ENCODE measurements around the gene MIF4GD. TPM values are rescaled to one million over a fixed set of nuclear protein-coding genes. Genes with fewer than 3 reads are reported as not detected.

MIF4GD gene
- total RNA-seq, 1 donor from 2014 or later, result 19.0 TPM

- Mint-ChIP-seq H3K27ac (ENCODE audit: unreplicated experiment) (peak overlapping the region; percentile 30), H3K4me3 (ENCODE audit: unreplicated experiment) (peak overlapping the region; percentile 76), H3K27me3 (ENCODE audit: low read depth) (no peaks in the 10 kb centered on the region), H3K36me3 (ENCODE audit: low read depth) (peaks cover 3% of the 10 kb centered on the region), H3K9me3 (ENCODE audit: low read depth) (no peaks in the 10 kb centered on the region), H3K4me1 (ENCODE audit: low read depth) (peaks cover 21% of the 10 kb centered on the region)
- no peak for TF ChIP-seq CTCF (IDR thresholded peaks at IDR 0.05)
- no peak for DNase-seq (ENCODE audit: low spot score)
Observed at GRCh38 chr17:75271955-75272847, 1.2 kb upstream of the MIF4GD start.

- H3K4me1 Mint-ChIP-seq (ENCODE audit: low read depth), result peaks cover 20% of the 10 kb centered on the region
- no peaks in the 10 kb centered on the region for H3K27me3 Mint-ChIP-seq (ENCODE audit: low read depth)
- peak; percentile 82 for TF ChIP-seq CTCF (IDR thresholded peaks at IDR 0.05)
- H3K4me3 Mint-ChIP-seq (ENCODE audit: unreplicated experiment), result peak overlapping the region; percentile 76
- H3K9me3 Mint-ChIP-seq (ENCODE audit: low read depth), result no peaks in the 10 kb centered on the region
- peaks cover 5% of the 10 kb centered on the region for H3K36me3 Mint-ChIP-seq (ENCODE audit: low read depth)
- H3K27ac Mint-ChIP-seq (ENCODE audit: unreplicated experiment), result peak overlapping the region; percentile 30
- DNase-seq (ENCODE audit: low spot score), result no peak
Observed at GRCh38 chr17:75271233-75271954, 363 bp upstream of the MIF4GD start.

- H3K9me3 Mint-ChIP-seq (ENCODE audit: low read depth), result no peaks in the 10 kb centered on the region
- no peaks in the 10 kb centered on the region for H3K27me3 Mint-ChIP-seq (ENCODE audit: low read depth)
- H3K27ac Mint-ChIP-seq (ENCODE audit: unreplicated experiment), result peak overlapping the region; percentile 91
- peaks cover 20% of the 10 kb centered on the region for H3K4me1 Mint-ChIP-seq (ENCODE audit: low read depth)
- peak overlapping the region; percentile 75 for H3K4me3 Mint-ChIP-seq (ENCODE audit: unreplicated experiment)
- no peak for DNase-seq (ENCODE audit: low spot score)
- TF ChIP-seq CTCF (IDR thresholded peaks at IDR 0.05), result peak; percentile 69
- H3K36me3 Mint-ChIP-seq (ENCODE audit: low read depth), result peaks cover 5% of the 10 kb centered on the region
Observed at GRCh38 chr17:75270218-75270965, 639 bp downstream of the MIF4GD start.

- Mint-ChIP-seq H3K4me3 (ENCODE audit: unreplicated experiment) (peak overlapping the region; percentile 75), H3K9me3 (ENCODE audit: low read depth) (no peaks in the 10 kb centered on the region), H3K27ac (ENCODE audit: unreplicated experiment) (peak overlapping the region; percentile 91), H3K36me3 (ENCODE audit: low read depth) (peaks cover 5% of the 10 kb centered on the region), H3K27me3 (ENCODE audit: low read depth) (no peaks in the 10 kb centered on the region), H3K4me1 (ENCODE audit: low read depth) (peaks cover 20% of the 10 kb centered on the region)
- no peak for DNase-seq (ENCODE audit: low spot score)
- TF ChIP-seq CTCF (IDR thresholded peaks at IDR 0.05), result no peak
Observed at GRCh38 chr17:75269844-75270217, 1.2 kb downstream of the MIF4GD start.

Data from chondrocyte (in vitro differentiated cells).